Large intestine (tissue), 3 donors: ENCODE results near the gene POP5. TPM values are rescaled to one million over a fixed set of nuclear protein-coding genes. Genes with fewer than 3 reads are reported as not detected.

ENCODE experiments used
- DNase-seq, 2 donors: peaks; one replicate each; pipeline versions ENCODE4 v3.0.0 to v3.0.0-alpha.2; 2013
- H3K27ac ChIP-seq: one replicate; pipeline ENCODE4 v1.5.1; 2013; ENCODE audit warnings: low read length
- H3K27me3 ChIP-seq: 2 replicates; pipeline ENCODE4 v1.6.1; 2013; ENCODE audit warnings: low read length; ENCODE audit not compliant: control insufficient read depth, insufficient read depth
- H3K36me3 ChIP-seq: 2 replicates; pipeline ENCODE4 v1.6.1; 2013; ENCODE audit warnings: low read length; ENCODE audit not compliant: control insufficient read depth, insufficient read depth
- H3K4me1 ChIP-seq: one replicate; pipeline ENCODE4 v1.6.1; 2013; ENCODE audit warnings: low read length; ENCODE audit not compliant: control insufficient read depth, insufficient read depth
- H3K4me3 ChIP-seq: one replicate; pipeline ENCODE4 v1.5.1; 2013; ENCODE audit warnings: low read length
- H3K9me3 ChIP-seq: one replicate; pipeline ENCODE4 v1.6.1; 2013; ENCODE audit warnings: mild to moderate bottlenecking, low read depth, low read length, moderate library complexity; ENCODE audit not compliant: control insufficient read depth
- WGBS: methylation state at CpG from one replicate; pipeline ENCODE4 v1.1.5; 2013; ENCODE audit warnings: low lambda C conversion rate; ENCODE audit not compliant: insufficient coverage; 5-methylcytosine and 5-hydroxymethylcytosine counted together
- polyA plus RNA-seq: library from polyadenylated mRNA; unstranded; fragments of 120-200 nt; gene quantifications from one replicate; pipeline ENCODE4 v1.2.1, GENCODE V29; 2013

The POP5 gene
- polyA plus RNA-seq, 1 donor: 57.1 TPM

GRCh38 chr12:120590741-120591407, 9.7 kb upstream of the POP5 start:
- Histone ChIP-seq H3K27ac (no peak overlapping the region), H3K4me3 (no peak overlapping the region), H3K27me3 (peaks cover 3% of the 10 kb centered on the region), H3K9me3 (no peaks in the 10 kb centered on the region), H3K36me3 (no peaks in the 10 kb centered on the region), H3K4me1 (peaks cover 5% of the 10 kb centered on the region)
- peak; percentile 28 to 50 for DNase-seq
- WGBS: no CpG with 5 or more reads among the region's 6 CpGs

GRCh38 chr12:120588948-120589930, 8.0 kb upstream of the POP5 start:
- Histone ChIP-seq H3K4me1 (peaks cover 5% of the 10 kb centered on the region), H3K36me3 (no peaks in the 10 kb centered on the region), H3K4me3 (no peak overlapping the region), H3K27ac (no peak overlapping the region), H3K9me3 (no peaks in the 10 kb centered on the region), H3K27me3 (peaks cover 15% of the 10 kb centered on the region)
- WGBS: 100% methylated on average over 1 of the region's 17 CpGs
- no peak for DNase-seq

- H3K27me3 ChIP-seq: peaks cover 22% of the 10 kb centered on the region
- no peak overlapping the region for H3K27ac ChIP-seq
- no CpG with 5 or more reads among the region's 1 CpG for WGBS
Measured at GRCh38 chr12:120588371-120588770, 7.2 kb upstream of the POP5 start.

DNA sequence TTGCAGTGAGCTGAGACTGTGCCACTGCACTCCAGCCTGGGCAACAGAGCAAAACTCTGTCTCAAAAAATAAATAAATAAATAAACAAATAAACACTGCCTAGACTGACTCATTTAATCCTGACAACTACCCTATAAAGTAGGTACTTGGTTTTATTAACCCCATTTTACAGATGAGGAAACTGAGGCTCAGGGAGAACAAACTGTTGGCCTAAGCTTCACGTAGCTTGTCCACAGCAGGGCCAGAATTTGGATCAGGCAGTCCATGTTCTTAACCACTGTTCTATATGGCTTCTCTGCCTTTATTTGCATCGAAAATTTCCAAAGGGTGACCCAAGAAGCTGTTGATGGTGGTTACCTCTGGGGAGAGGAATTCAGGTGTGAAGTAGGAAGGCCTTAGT, 5.7 kb upstream of the POP5 start:
- 67% methylated on average over 1 of the region's 2 CpGs for whole genome bisulfite sequencing
- no peak overlapping the region for H3K27ac ChIP-seq
- no peak for DNase-seq
- H3K9me3 ChIP-seq: no peaks in the 10 kb centered on the region
- peaks cover 8% of the 10 kb centered on the region for H3K4me1 ChIP-seq
- no peak overlapping the region for H3K4me3 ChIP-seq
- peaks cover 22% of the 10 kb centered on the region for H3K27me3 ChIP-seq
- H3K36me3 ChIP-seq: no peaks in the 10 kb centered on the region

More at GRCh38 chr12:120588371-120588770, 7.2 kb upstream of the POP5 start:
- no peaks in the 10 kb centered on the region for H3K9me3 ChIP-seq
- no peak for DNase-seq
- H3K4me3 ChIP-seq: no peak overlapping the region
- peaks cover 8% of the 10 kb centered on the region for H3K4me1 ChIP-seq
- no peaks in the 10 kb centered on the region for H3K36me3 ChIP-seq

GRCh38 chr12:120586206-120586605, 5.0 kb upstream of the POP5 start:
- no peak for DNase-seq
- peaks cover 22% of the 10 kb centered on the region for H3K27me3 ChIP-seq
- WGBS: 56% methylated on average over 3 of the region's 7 CpGs
- no peaks in the 10 kb centered on the region for H3K9me3 ChIP-seq
- no peak overlapping the region for H3K4me3 ChIP-seq
- peaks cover 8% of the 10 kb centered on the region for H3K4me1 ChIP-seq
- no peak overlapping the region for H3K27ac ChIP-seq
- H3K36me3 ChIP-seq: no peaks in the 10 kb centered on the region

- H3K9me3 ChIP-seq: peaks cover 2% of the 10 kb centered on the region
- peak overlapping the region; percentile 5 for H3K4me3 ChIP-seq
- H3K27me3 ChIP-seq: peaks cover 22% of the 10 kb centered on the region
- peaks cover 1% of the 10 kb centered on the region for H3K36me3 ChIP-seq
- DNase-seq: peak in 1 of 2 donors; percentile 66
- H3K4me1 ChIP-seq: peaks cover 6% of the 10 kb centered on the region
- no CpG with 5 or more reads among the region's 65 CpGs for WGBS
- no peak overlapping the region for H3K27ac ChIP-seq
Measured at GRCh38 chr12:120584343-120585149, 3.3 kb upstream of the POP5 start.

- Histone ChIP-seq H3K4me3 (no peak overlapping the region), H3K9me3 (peaks cover 2% of the 10 kb centered on the region), H3K4me1 (peaks cover 6% of the 10 kb centered on the region), H3K27me3 (peaks cover 22% of the 10 kb centered on the region), H3K36me3 (peaks cover 10% of the 10 kb centered on the region), H3K27ac (no peak overlapping the region)
- DNase-seq: peak; percentile 57 to 58
- no CpG with 5 or more reads among the region's 20 CpGs for WGBS
Measured at GRCh38 chr12:120583478-120584030, 2.4 kb upstream of the POP5 start.

GRCh38 chr12:120581998-120582397, 796 bp upstream of the POP5 start:
- H3K36me3 ChIP-seq: peaks cover 25% of the 10 kb centered on the region
- no peak overlapping the region for H3K27ac ChIP-seq
- peak overlapping the region; percentile 88 for H3K4me3 ChIP-seq
- H3K27me3 ChIP-seq: peaks cover 22% of the 10 kb centered on the region
- peaks cover 6% of the 10 kb centered on the region for H3K4me1 ChIP-seq
- WGBS: 56% methylated on average over 3 of the region's 9 CpGs
- no peak for DNase-seq
- H3K9me3 ChIP-seq: peaks cover 2% of the 10 kb centered on the region

- no peak overlapping the region for H3K27ac ChIP-seq
- H3K27me3 ChIP-seq: peaks cover 7% of the 10 kb centered on the region
- peaks cover 6% of the 10 kb centered on the region for H3K4me1 ChIP-seq
- H3K4me3 ChIP-seq: no peak overlapping the region
- no peak for DNase-seq
- WGBS: no CpG with 5 or more reads among the region's 1 CpG
- H3K36me3 ChIP-seq: peaks cover 52% of the 10 kb centered on the region
- H3K9me3 ChIP-seq: peaks cover 2% of the 10 kb centered on the region
Measured at GRCh38 chr12:120579179-120579578, 2.0 kb downstream of the POP5 start.

DNA sequence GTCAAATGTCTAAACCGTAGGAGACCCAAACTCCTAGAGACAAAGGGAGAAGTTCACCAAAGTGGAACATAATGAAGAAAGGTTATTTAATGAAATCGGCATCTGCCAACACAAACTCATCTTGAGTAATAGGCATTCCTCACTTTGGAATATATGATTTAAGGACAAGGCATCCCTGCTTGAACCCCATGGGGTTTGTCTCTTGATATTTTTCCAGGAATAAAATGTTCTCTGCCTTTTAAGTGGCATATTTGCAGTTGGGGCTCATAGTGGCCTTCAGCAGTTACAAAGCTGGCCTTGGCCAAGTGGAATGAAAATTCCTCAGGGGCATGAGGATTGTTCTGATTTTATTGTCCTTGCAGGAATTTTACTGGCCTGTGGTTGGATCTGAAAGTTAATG, 7.1 kb downstream of the POP5 start:
- H3K4me1 ChIP-seq: no peaks in the 10 kb centered on the region
- H3K27me3 ChIP-seq: no peaks in the 10 kb centered on the region
- no peak overlapping the region for H3K27ac ChIP-seq
- no peaks in the 10 kb centered on the region for H3K9me3 ChIP-seq
- no CpG with 5 or more reads among the region's 2 CpGs for WGBS
- no peak for DNase-seq
- H3K4me3 ChIP-seq: no peak overlapping the region
- peaks cover 88% of the 10 kb centered on the region for H3K36me3 ChIP-seq
